ENCODE results near the gene ZNF180. TPM values are rescaled to one million over a fixed set of nuclear protein-coding genes. Genes with fewer than 3 reads are reported as not detected.
"Not testable (repeated sequence)": the region's sequence is repeated elsewhere in the genome, so short reads cannot be mapped to it uniquely, and the experiment has no call there.

ZNF180 gene
- total and polyA plus RNA-seq, 2 experiments from 2014 or later = 6.9 to 10.5 TPM

DNA sequence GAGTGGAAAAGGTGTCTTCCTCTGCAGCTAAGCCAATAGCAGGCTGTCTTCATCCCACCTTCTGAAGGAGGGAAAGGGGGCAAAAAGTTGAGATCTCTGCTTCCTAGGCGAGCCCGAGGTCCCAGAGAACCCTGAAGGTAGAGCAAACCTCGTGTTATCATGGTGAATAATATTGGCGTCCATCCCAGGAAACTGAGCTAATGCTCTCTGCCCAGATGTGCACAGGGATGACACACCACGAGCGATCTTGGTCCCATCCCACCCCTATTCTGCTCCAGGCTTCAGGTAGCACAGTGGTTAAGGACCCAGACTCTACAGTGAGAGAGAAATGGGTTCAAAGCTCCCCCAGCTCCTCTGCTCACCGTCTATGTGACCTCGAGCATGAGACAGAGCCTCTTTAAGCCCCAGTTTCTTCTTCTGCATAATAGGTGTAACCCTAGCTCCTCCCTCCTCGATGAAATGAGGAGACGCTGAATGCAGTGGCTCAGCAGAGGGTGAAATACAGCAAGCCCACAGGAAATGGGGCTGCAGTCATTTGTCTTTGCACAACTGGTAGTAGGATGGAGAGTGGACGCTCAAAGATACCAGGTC, 39.0 kb upstream of the ZNF180 start (continued):
- TF ChIP-seq, protein P1, sequence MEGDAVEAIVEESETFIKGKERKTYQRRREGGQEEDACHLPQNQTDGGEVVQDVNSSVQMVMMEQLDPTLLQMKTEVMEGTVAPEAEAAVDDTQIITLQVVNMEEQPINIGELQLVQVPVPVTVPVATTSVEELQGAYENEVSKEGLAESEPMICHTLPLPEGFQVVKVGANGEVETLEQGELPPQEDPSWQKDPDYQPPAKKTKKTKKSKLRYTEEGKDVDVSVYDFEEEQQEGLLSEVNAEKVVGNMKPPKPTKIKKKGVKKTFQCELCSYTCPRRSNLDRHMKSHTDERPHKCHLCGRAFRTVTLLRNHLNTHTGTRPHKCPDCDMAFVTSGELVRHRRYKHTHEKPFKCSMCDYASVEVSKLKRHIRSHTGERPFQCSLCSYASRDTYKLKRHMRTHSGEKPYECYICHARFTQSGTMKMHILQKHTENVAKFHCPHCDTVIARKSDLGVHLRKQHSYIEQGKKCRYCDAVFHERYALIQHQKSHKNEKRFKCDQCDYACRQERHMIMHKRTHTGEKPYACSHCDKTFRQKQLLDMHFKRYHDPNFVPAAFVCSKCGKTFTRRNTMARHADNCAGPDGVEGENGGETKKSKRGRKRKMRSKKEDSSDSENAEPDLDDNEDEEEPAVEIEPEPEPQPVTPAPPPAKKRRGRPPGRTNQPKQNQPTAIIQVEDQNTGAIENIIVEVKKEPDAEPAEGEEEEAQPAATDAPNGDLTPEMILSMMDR (conservative IDR thresholded peaks at IDR 0.05; ENCODE audit: low read depth in 2 of 2) = no peak
- TF ChIP-seq CREB1 (CRISPR knock-in tag; IDR thresholded peaks at IDR 0.05; ENCODE audit: low read depth) (no peak), ZNF114 (CRISPR knock-in tag; IDR thresholded peaks at IDR 0.05) (no peak), POLR2AphosphoS5 (IDR thresholded peaks at IDR 0.05; ENCODE audit: low read depth) (no peak), STAT1 (IDR thresholded peaks at IDR 0.05; ENCODE audit: unreplicated experiment) (no peak), EZH2 (IDR thresholded peaks at IDR 0.05; ENCODE audit: low read depth, unreplicated experiment) (no peak), EZH2phosphoT487 (IDR thresholded peaks at IDR 0.05; ENCODE audit: unreplicated experiment) (no peak), JUNB (IDR thresholded peaks at IDR 0.05; ENCODE audit: unreplicated experiment) (no peak)
- TF ChIP-seq, protein P2, sequence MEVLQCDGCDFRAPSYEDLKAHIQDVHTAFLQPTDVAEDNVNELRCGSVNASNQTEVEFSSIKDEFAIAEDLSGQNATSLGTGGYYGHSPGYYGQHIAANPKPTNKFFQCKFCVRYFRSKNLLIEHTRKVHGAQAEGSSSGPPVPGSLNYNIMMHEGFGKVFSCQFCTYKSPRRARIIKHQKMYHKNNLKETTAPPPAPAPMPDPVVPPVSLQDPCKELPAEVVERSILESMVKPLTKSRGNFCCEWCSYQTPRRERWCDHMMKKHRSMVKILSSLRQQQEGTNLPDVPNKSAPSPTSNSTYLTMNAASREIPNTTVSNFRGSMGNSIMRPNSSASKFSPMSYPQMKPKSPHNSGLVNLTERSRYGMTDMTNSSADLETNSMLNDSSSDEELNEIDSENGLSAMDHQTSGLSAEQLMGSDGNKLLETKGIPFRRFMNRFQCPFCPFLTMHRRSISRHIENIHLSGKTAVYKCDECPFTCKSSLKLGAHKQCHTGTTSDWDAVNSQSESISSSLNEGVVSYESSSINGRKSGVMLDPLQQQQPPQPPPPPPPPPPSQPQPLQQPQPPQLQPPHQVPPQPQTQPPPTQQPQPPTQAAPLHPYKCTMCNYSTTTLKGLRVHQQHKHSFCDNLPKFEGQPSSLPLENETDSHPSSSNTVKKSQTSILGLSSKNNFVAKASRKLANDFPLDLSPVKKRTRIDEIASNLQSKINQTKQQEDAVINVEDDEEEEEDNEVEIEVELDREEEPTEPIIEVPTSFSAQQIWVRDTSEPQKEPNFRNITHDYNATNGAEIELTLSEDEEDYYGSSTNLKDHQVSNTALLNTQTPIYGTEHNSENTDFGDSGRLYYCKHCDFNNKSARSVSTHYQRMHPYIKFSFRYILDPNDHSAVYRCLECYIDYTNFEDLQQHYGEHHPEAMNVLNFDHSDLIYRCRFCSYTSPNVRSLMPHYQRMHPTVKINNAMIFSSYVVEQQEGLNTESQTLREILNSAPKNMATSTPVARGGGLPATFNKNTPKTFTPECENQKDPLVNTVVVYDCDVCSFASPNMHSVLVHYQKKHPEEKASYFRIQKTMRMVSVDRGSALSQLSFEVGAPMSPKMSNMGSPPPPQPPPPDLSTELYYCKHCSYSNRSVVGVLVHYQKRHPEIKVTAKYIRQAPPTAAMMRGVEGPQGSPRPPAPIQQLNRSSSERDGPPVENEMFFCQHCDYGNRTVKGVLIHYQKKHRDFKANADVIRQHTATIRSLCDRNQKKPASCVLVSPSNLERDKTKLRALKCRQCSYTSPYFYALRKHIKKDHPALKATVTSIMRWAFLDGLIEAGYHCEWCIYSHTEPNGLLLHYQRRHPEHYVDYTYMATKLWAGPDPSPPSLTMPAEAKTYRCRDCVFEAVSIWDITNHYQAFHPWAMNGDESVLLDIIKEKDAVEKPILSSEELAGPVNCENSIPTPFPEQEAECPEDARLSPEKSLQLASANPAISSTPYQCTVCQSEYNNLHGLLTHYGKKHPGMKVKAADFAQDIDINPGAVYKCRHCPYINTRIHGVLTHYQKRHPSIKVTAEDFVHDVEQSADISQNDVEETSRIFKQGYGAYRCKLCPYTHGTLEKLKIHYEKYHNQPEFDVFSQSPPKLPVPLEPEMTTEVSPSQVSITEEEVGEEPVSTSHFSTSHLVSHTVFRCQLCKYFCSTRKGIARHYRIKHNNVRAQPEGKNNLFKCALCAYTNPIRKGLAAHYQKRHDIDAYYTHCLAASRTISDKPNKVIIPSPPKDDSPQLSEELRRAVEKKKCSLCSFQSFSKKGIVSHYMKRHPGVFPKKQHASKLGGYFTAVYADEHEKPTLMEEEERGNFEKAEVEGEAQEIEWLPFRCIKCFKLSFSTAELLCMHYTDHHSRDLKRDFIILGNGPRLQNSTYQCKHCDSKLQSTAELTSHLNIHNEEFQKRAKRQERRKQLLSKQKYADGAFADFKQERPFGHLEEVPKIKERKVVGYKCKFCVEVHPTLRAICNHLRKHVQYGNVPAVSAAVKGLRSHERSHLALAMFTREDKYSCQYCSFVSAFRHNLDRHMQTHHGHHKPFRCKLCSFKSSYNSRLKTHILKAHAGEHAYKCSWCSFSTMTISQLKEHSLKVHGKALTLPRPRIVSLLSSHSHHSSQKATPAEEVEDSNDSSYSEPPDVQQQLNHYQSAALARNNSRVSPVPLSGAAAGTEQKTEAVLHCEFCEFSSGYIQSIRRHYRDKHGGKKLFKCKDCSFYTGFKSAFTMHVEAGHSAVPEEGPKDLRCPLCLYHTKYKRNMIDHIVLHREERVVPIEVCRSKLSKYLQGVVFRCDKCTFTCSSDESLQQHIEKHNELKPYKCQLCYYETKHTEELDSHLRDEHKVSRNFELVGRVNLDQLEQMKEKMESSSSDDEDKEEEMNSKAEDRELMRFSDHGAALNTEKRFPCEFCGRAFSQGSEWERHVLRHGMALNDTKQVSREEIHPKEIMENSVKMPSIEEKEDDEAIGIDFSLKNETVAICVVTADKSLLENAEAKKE (CRISPR knock-in tag; IDR thresholded peaks at IDR 0.05) = no peak

DNA sequence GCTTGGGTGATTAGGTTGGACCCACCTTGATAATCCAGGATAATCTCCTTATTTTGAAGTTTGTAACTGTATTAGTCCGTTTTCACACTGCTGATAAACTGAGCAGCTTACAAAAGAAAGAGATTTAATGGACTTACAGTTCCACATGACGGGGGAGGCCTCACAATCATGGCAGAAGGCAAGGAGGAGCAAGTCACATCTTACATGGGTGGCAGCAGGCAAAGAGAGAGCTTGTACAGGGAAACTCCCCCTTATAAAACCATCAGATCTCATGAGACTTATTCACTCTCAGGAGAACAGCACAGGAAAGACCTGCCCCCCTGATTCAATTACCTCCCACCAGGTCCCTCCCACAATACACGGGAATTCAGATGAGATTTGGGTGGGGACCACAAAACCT, 35.0 kb upstream of the ZNF180 start:
- not testable (repeated sequence) for H2AFZ ChIP-seq; H3K4me3 Mint-ChIP-seq; H3K27me3 ChIP-seq (ENCODE audit: insufficient read depth); H3K4me1 ChIP-seq (ENCODE audit: insufficient read depth); H3K36me3 ChIP-seq (ENCODE audit: insufficient read depth); H3K4me3 ChIP-seq; H3K79me2 ChIP-seq (replicated peaks; ENCODE audit: insufficient read depth); ATAC-seq; DNase-seq (ENCODE audit: low spot score); H3K9me2 ChIP-seq (ENCODE audit: insufficient read depth); H3K4me2 ChIP-seq; H3K27me3 Mint-ChIP-seq (ENCODE audit: insufficient read depth, low read depth, poor library complexity); H3K27ac ChIP-seq (ENCODE audit: low read depth); H4K20me1 ChIP-seq (replicated peaks; ENCODE audit: insufficient read depth); H3K4me1 Mint-ChIP-seq; H3K27ac Mint-ChIP-seq; H3F3A ChIP-seq (replicated peaks; ENCODE audit: low read depth)
- Mint-ChIP-seq H3K36me3 (ENCODE audit: low read depth) (peaks cover 20% of the 10 kb centered on the region), H3K9me3 (peaks cover 86% of the 10 kb centered on the region)

Measured in GM23338 (cell line).